GM18907 (cell line): ENCODE measurements around the gene RPS6KA4.

Experiments used
- ATAC-seq: cut with Tn5 transposase; IDR thresholded peaks from one replicate; pipeline ENCODE4 v1.9.1; 2021; ENCODE audit warnings: mild to moderate bottlenecking, moderate library complexity; ENCODE audit not compliant: unreplicated experiment

Gene RPS6KA4

GRCh38 chr11:64324692-64325469 lies 34.1 kb upstream of the RPS6KA4 start:
- ATAC-seq = no peak

DNA sequence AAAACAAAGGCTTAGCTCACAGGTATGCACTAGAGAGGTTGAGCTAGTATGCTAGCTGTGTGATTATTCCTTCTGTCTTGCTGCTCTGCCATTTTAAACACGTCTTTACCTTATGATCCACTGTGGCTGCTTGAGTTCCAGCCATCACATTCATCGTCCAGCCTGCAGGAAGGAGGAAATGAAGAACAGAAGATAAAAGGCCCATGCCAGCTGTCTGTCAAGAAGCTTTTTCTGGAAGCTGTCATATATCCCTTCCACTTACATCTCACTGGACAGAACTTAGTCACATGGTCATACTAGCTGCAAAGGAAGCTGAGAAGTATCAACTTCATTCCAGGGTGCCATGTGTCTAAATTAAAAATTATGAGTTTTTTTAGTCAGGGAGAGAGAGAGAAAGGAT lies 31.6 kb upstream of the RPS6KA4 start:
- ATAC-seq = no peak

DNA sequence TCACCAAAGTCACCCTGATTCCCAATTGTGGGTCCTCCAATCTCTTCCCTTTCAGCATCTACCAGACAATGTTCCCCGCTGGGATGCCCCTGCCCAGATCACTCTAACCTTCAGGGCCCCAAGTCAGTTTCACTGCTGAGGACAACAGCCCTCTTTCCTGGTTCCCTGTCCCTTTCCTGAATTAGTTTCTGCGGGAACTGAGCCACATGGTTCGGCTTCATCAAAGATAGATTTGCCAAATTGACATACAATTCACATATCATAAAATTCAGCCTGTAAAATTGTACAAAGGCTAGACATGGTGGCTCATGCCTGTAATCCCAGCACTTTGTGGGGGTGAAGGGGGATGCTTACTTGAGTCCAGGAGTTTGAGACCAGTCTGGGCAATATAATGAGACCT lies 31.0 kb upstream of the RPS6KA4 start:
- ATAC-seq = no peak

DNA sequence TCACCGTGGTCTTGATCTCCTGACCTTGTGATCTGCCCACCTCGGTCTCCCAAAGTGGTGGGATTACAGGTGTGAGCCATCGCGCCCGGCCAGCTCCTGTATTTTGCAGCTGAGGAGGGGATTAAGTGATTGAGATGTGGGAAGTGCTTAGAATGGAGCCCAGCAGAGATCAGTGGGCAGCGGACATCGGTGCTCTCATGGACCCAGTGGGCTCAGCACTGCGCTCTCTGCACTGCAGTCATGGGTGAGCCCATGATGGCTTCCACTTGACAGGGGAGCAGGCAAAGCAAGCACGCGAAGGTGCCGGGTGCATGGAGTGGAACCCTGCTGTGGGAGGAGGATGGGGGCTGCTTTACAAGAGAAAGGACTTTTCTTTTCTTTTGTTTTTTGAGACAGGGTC lies 28.1 kb upstream of the RPS6KA4 start:
- no peak for ATAC-seq

- peak; percentile 47 for ATAC-seq
Measured at GRCh38 chr11:64331569-64332371, 27.2 kb upstream of the RPS6KA4 start.

GRCh38 chr11:64333556-64333955 lies 25.4 kb upstream of the RPS6KA4 start:
- no peak for ATAC-seq

DNA sequence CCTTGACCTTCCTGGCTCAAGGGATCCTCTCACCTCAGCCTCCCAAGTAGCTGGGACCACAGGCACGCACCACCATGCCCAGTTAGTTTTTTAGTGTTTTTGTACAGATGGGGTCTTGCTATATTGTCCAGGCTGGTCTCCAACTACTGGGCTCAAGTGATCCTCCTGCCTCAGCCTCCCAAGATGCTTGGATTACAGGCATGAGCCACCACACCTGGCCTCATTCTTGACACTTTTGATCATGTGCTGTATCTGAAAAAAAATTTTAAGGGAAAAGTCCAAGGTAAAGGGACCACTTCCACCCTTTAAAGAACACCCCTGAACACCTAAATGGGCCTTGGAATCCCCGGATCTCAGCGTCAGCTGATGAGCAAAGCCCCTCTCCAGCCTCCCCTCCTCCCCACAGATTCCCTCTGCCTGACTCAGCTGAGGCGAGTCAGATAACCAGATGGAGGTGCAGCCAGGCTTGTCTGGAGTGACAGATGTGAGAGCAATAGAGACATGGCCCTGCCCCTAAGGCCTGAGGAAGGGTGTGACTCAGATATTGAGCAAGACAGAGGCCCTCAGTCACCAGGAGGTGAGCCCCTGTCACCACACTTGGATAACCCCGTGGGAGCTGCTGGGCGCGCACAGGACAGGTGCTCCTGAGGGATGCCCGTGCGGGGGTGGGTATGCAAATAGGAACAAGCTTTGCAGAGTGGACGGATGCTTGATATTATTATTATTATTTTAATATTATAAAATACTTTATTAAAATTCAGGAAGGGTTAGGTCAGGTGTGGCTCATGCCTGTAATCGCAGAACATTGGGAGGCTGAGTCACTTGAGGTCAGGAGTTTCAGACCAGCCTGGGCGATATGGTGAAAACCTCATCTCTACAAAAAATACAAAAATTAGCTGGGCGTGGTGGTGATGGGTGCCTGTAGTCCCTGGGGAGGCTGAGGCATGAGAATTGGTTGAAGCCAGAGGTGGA lies 23.9 kb upstream of the RPS6KA4 start:
- ATAC-seq = peak; percentile 75

- ATAC-seq = no peak
Measured at GRCh38 chr11:64337538-64338249, 21.3 kb upstream of the RPS6KA4 start.

DNA sequence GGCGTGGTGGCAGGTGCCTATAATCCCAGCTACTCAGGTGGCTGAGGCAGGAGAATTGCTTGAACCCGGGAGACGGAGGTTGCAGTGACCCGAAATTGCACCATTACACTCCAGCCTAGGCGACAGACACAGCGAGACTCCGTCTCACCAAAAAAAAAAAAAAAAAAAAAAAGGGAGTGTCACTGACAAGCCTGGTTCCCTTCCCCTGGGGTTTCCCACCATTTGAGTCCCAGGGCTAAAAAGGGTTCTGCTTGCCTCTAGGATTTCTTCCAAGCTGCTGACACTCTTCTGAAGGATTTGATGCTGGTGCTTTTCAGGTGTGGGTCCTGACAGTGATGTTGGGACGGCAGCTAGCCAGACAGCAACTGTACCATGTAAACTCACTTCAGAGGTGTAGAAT lies 20.2 kb upstream of the RPS6KA4 start:
- no peak for ATAC-seq

- no peak for ATAC-seq
Measured at GRCh38 chr11:64339286-64339685, 19.7 kb upstream of the RPS6KA4 start.

GRCh38 chr11:64339754-64340408 lies 19.1 kb upstream of the RPS6KA4 start, which contains the start of gene CCDC88B:
CCDC88B (plus strand) TSS chr11:64340204; CDS start chr11:64340267, 63 bp downstream.
- peak; percentile 57 for ATAC-seq

DNA sequence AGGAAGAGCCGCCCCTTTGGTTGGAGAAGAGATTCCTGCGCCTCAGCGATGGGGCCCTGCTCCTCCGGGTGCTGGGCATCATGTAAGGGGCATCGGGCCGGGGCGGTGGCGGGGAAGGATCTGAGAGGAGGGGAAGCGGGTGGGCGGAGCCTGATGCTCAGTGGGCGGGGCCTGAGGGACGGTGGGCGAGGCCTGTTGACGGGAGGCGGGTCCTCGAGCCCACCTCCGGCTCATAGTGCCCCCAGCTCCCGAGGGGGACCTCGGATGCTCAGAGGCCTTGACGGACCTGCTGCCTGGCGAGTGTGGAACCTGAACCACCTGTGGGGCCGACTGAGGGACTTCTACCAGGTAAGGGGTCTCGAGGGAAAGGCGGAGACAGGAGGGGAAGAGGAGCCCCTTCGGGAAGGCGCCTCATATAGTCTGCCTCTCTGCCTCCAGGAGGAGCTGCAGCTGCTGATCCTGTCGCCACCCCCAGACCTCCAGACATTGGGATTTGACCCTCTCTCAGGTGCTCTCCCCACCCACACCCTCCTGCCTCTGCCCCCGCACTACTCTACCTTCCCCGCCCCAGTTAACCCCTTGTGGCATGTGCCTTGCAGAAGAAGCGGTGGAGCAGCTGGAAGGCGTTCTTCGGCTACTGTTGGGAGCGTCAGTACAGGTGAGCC lies 18.2 kb upstream of the RPS6KA4 start:
- no peak for ATAC-seq

GRCh38 chr11:64341429-64341828 lies 17.5 kb upstream of the RPS6KA4 start:
- no peak for ATAC-seq

DNA sequence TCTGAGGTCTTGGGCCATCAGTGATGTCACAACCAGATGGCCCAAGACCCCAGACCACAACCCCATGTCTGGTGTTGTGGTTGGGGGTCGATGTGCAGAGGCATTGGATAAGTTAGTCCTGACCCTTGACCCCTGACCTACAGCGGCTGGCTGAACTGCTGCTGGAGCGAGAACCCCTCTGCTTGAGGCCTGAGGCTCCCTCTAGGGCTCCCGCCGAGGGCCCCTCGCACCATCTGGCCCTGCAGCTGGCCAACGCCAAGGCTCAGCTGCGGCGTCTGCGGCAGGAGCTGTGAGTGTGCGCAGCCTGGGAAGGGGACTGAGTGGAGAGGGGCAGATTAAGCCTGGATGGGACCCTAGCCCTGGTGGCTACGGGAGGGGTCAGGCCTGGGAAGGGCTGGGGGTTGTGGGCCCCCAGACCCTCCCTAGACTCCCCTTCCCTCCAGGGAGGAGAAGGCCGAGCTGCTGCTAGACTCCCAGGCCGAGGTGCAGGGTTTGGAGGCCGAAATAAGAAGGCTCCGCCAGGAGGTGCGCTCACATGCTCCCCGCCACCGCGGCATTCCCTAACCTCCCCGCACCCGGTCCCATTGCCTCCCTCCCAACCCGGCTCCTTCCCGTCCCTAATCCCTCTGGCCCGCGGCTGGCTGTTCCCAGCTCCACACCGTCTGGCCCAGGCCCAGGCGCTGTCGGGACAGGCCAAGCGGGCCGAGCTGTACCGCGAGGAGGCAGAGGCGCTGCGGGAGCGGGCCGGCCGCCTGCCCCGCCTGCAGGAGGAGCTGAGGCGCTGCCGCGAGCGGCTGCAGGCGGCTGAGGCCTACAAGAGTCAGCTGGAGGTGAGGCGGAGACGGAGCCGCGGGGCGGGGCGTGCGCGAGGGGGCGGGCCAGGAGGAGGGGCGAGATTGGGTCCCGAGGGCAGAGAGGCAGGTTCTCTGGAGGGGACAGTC lies 16.8 kb upstream of the RPS6KA4 start:
- ATAC-seq = peak; percentile 34

DNA sequence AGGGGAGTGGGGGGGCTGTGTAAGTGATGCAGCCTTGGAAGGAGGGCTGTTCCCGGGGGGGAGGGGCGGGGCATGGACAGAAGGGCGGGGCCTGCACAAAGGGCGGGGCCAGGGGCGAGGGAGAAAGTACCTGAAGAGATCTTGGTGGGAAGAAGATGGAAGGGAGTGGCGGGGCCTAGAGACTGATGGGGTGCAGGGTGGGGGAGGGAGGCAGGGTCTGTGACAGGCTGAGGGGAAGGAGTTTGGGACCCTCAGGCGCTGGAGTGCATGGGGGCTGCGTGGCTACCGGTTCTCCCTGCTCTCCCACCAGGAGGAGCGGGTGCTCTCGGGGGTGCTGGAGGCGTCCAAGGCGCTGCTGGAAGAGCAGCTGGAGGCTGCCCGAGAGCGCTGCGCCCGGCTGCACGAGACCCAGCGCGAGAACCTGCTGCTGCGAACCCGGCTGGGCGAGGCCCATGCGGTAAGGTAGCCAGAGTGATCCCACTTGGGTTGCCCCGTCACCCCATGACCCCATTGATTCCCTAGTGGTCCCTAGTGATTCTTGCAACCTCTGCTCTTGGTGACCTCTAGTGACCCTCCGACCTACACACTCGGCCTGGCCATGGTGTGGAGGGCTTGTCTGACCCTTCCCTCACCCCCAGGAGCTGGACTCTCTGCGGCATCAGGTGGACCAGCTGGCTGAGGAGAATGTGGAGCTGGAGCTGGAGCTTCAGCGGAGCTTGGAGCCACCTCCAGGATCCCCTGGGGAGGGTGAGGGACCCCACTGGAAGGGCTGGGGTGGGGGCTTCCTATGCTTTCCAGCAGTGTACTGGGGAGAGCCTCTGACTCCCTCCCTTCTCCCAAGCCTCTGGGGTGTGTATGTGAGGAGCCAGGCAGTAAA lies 15.9 kb upstream of the RPS6KA4 start:
- no peak for ATAC-seq

DNA sequence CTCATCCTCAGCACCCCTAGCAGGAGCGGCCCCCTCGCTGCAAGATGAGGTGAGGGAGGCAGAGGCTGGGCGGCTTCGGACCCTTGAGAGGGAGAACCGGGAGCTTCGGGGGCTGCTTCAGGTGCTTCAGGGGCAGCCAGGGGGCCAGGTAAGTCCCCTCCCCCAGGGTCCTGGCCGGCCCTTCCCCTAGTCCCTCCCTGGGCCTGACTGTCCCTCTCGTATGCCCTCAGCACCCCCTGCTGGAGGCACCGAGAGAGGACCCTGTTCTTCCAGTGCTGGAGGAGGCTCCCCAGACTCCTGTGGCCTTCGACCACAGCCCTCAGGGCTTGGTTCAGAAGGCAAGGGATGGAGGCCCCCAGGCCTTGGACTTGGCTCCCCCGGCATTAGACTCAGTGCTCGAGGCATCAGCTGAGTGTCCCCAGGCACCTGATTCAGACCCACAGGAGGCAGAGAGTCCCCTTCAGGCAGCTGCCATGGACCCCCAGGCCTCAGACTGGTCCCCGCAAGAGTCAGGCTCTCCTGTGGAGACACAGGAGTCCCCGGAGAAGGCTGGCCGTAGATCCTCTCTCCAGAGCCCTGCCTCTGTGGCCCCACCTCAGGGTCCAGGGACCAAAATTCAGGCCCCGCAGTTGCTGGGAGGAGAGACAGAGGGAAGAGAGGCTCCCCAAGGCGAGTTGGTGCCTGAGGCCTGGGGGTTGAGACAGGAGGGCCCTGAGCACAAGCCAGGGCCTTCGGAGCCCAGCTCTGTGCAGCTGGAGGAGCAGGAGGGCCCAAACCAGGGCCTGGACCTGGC lies 15.0 kb upstream of the RPS6KA4 start:
- ATAC-seq = no peak
